GM21423 (cell line): ENCODE measurements around the gene ZBTB20.
"Not testable (repeated sequence)": the region's sequence is repeated elsewhere in the genome, so short reads cannot be mapped to it uniquely, and the experiment has no call there.

Experiments used
- ATAC-seq: cut with Tn5 transposase; IDR thresholded peaks from one replicate; pipeline ENCODE4 v1.9.1; 2021; ENCODE audit warnings: mild to moderate bottlenecking, moderate library complexity; ENCODE audit not compliant: unreplicated experiment

ZBTB20 gene

GRCh38 chr3:115148142-115148790 is 1.2 kb upstream of the ZBTB20 start:
- no peak for ATAC-seq

DNA sequence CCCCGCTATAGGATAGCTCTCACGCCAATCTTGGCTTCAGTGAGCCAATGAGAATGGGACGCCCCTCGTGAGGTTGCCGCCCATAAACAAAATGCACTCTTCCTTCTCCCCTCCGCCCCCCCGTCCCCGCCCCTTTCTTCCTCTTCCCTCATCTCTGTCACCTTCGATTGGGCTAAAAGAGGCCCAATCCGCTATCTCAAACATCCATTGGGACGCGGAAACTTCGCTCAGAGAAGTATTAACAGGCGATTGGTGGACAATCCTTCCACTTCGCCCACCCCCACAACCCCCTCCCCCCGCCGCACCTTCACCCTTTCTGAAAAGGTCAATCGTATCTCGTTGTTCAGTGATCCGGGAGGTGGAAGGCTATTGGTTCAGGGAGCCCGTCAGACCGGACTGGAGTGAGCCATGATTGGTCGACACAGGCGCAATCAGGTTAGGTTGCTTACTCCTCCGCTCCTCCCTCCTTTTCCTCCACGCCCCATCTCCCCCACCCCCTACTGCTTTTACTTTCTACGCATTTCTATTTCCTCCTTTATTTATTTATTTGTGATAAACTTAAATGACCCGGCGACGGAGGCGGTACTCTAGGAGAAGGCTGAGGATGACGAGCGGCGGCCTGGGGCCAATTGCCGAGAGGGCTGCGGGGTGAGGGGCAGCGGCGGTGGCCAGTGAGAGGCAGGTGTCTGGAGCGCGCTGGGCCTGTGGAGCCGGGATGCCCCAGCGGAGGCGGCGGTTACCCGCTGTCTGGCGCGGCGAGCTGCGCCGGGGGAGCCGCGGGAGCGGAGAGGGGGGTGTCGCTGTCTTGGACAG is 447 bp upstream of the ZBTB20 start:
- peak; percentile 76 for ATAC-seq

- no peak for ATAC-seq
These were observed 1.1 kb downstream of the ZBTB20 start for GRCh38 chr3:115146032-115146417.

DNA sequence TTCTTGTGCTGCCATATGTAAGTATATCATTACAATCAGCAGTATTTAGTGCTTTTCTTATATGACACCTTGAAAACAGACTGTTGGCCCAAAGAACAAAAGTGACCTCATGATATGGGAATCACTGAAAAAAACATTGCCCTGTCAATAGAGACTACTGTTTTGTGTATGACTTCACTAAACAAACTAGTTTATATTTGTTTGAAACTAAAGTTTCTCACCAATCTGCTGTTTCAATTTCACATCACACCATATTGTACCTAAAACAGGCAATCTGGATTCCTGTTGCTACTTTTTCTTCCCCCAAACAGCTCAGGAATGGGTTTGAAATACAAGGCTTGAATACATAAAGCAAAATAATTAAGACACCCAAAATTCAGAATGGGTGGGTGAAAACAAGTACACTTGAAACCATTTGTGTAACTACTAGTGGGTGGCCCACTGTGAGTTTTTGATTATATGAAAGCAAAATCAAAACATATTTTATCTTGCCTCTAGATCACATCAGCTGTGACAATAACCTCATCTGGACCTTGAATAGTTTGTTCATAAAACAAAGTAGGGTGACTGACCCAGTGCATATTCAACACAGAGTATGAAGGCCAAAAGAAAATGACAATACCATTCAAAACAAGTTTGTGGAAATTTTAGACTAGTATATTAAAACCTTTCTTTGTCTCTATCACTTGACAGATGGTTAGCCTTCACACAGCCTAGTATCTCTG is 5.9 kb downstream of the ZBTB20 start:
- ATAC-seq = peak; percentile 44

DNA sequence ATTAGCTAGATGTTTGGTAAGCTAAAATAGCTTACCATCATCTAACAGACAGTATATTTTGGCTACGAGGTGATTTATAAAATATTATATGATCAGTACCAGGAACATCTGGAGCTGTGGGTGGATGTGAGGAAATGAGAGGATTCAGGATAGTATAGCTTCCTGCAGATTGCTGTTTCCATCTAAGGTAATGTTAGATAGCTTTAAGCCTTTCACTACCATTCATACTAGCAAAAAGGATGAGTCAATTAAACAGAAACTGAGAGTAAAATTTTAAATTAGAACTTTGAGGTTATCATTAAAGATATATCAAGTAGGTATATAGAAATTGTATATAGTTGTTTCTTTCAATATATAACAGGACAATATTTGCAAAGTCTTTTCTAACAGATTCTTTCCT is 8.0 kb downstream of the ZBTB20 start:
- no peak for ATAC-seq

- no peak for ATAC-seq
These were observed 12.3 kb downstream of the ZBTB20 start for GRCh38 chr3:115134648-115135347.

GRCh38 chr3:115127208-115127607 is 19.9 kb downstream of the ZBTB20 start:
- no peak for ATAC-seq

DNA sequence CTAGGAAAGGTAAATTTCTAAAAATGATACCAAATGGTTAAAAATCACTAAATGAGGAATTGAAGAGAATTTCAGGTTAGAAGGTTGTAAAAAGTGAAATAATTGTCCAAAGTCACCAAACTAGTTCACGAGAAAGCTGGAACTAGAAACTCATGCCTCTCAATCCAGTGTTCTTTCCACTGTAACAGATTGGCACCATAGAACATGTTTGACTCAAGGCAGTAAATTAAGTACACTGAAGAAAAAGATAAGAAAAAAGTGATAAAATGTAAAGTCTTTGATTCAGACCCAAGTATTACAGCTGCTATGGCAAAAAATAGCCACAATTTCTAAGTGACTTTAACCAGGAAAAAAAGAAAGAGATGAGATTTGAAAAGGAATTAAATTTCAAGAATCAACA is 26.5 kb downstream of the ZBTB20 start:
- no peak for ATAC-seq

- no peak for ATAC-seq
These were observed 33.7 kb downstream of the ZBTB20 start for GRCh38 chr3:115113367-115113766.

DNA sequence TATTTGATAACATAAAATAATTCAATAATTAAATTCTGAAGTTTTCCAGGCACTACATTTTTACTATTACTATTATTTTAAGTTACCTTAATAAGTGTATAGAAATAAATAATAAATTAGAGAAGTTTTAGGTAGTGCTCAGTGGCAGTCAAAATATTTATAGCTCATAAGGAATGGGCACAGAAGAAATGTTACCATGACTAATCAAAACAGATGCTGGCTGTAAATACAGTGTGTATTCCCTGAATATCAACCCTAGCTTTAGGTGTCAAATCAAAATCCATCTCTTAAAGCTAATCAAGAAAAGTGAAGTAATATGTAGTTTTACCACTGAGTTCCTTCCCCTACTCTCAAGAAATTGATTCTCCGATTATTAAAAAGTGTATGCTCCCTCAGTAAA is 35.5 kb downstream of the ZBTB20 start:
- ATAC-seq = no peak

DNA sequence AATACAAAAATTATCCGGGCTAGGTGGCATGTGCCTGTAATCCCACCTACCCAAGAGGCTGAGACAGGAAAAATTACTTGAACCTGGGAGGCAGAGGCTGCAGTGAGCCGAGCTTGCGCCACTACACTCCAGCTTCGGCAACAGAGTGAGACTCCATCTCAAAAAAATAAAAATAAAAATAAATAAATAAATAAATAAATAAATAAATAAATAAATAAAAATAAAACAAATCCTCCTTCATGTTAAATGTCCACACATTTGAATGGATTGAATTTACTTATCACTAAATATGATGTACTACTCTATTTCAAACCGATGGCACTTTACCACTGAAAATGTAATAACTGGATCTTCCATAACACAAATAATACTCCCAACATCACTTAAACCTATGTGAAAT is 36.3 kb downstream of the ZBTB20 start:
- ATAC-seq = no peak

DNA sequence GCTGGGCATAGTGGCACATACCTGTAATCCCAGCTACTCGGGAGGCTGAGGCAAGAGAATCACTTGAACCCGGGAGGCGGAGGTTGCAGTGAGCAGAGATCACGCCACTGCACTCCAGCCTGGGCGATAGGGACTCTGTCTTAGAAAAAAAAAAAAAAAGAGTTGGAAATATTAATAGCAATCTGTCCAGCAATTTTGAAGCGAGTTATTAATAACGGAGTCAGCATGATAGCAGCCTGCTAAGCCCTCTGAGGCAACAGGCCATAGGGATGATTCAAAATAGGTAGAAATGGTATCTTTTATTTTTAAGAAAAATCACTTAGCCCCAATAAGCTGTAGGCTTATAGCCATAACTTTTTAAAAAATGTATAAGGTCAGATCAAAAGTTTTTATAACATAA is 37.0 kb downstream of the ZBTB20 start:
- ATAC-seq = not testable (repeated sequence)

- no peak for ATAC-seq
These were observed 38.5 kb downstream of the ZBTB20 start for GRCh38 chr3:115108614-115109013.

GRCh38 chr3:115102046-115102445 is 45.0 kb downstream of the ZBTB20 start:
- ATAC-seq = no peak

DNA sequence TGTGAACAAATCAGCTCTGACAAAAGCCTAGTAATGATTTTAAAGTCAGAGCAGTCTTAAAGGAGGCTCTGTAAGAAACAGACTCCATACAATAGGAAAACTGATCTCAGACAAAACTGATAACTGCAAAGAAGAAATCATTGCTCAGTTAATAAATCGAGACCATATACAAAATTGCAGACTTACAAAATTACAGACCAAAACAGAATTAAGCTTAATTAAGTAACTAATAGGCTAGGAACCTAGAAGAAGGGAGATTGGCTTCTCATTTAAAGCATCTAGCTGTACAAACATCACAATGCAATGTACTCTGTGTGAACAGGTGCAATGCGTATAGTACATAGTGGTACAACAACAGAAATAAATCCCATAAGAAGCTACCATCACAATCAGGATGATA is 46.3 kb downstream of the ZBTB20 start:
- ATAC-seq = no peak

DNA sequence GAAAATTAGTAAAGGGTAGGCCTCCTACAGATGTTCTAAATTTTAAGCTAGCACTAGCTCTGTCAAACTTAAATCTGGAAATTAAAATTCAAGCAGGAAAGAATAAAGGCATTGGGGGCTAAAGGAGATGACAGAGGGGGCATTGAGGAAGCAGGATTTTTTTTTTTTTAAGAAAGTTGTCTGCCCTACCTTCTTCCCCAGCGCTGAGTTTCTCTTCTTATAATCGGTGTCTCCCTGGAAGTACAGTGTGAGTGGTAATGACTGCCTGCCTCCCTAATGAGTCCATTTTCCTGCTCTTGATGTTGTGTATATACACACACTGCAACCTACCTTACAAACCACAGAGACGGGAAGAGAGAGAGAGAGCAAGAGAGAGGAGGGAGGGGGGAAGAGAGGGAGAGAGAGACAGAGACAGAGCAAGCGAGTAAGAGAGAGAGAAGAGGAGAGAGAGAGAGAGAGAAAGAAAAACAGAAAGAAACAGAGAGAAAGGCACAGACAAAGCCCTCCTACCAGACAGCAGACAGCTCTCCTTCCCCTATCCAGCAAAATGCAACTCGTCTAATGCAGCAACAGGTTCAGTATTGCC is 47.0 kb downstream of the ZBTB20 start:
- ATAC-seq = peak; percentile 75

DNA sequence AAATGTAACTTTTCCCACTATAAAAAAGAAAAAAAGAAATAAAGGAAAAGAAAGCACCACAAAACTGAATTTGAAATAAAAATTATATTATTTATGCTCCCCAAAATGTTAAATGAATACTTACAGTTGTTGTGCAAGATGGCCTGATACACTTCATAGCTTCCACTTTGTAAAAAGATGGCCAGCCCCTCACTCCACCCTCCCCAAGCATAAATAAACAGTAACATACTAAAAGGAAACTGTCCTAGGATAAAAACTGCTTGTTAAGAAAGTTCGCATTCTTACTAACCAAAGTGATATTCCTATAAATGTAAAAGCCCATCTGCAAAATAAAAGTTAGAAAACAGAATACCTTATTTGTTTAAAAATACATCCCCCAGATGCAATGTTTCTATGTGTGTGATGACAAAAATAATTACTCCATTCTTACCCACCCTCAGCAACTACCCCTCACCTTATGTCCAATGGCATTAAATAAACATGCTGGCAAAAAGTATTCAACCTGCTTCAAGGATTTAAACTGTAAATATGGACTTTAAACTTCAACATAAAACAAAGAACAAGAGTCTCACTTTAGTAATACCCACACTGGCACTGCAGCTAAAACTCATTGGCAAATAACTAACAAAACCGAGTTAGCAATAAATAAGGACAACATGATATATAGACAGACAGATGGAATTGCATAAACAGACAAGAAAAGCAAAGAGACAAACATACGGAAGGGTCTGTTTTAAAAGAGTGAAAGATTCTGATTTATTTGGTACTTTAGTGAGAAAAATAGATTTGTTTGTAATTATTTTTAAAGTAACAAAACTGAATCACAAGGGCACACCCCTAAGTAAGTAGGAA is 47.7 kb downstream of the ZBTB20 start:
- ATAC-seq = no peak

DNA sequence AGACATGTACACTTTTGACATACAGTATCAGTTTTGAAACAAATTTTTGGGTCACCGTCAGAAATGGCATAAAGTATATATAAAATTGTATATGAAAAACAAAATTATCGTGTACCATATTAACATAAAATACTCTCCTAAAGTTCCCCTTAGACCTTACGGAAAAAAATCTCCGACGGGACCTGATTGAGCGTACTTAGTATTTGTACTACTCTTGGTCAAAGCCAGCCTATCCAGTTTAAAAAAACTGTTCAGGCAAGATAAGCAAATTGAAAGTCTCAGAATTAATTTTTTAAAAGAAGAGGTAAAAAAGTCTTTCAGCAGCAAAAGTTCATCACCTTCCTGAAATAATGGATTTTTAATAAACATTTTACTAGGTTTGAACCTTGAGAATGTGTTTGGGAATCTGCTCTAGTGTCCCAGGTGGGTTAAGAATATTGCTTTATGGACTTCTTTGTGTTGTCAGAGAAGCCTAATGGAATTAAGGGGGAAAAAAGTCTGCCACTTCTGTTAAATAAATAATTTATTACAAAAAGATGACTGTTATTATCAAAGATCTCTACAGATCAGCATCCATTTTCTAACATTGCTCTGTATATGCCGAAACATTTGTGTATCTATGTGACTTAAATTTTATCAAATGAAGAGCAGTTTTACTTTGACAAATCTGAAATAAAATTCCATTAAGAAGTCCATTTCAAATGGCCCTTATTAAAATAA is 48.6 kb downstream of the ZBTB20 start:
- ATAC-seq = no peak

DNA sequence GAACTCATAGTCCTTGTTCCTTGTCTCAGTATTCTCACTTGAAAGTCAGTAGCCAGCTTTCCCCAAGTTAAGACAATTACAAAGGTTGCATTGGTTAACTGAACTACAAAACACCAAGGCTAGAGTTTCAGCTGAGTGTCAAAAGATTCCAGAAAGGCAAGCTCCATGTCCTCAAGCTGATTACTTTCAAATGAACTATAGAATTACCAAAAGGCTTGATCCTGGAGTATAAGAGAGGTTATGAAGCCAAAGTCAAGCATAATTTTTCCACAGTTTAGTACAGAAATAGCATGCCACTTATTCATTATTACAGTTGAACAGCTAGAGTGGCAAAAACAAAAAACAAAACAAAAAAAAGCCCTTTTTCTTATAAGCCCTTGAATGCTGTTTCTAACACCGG is 51.9 kb downstream of the ZBTB20 start:
- ATAC-seq = no peak
